Stomach (tissue), 4 donors: ENCODE data around the gene SPATA31C1.

Experiments
- CTCF ChIP-seq, 7 experiments: fragments of 450-650 bp in 4 of 7; fragments of 200-600 bp in 3 of 7; sonication (generic) in 3 of 7; IDR thresholded peaks; one replicate each; pipeline ENCODE4 v1.5.1; 2016 to 2019; ENCODE audit warnings: antibody characterized with exemption in 7 of 7, control low read depth in 2 of 7, mild to moderate bottlenecking in 1 of 7
- EP300 ChIP-seq: sonication (generic); formaldehyde crosslinking; IDR thresholded peaks from one replicate; pipeline ENCODE4 v1.6.1; 2017; ENCODE audit warnings: antibody characterized with exemption
- POLR2AphosphoS5 ChIP-seq, 3 donors: sonication (generic); formaldehyde crosslinking; IDR thresholded peaks; one replicate each; pipeline ENCODE4 v1.6.1; 2016; ENCODE audit warnings: antibody characterized with exemption in 3 of 3

DNA sequence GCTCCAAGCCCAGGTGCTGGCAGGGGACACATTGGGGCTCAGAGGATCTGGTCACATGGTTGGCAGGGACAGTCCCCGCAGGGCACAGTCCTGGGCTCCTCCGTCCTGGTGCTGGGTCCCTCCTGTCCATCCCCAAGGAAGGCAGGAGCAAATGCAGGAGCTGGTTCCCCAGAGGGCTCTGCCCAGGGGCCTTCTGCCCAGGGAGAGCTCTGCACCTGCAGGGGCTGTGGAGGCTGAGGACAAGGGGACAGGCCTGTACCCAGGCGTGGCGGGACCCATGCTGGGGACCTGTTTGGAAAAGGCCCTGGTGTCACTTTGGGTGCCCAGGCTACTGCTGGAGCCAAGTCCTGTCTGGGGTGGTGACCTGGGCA lies 27.9 kb upstream of the SPATA31C1 start:
- TF ChIP-seq POLR2AphosphoS5 (IDR thresholded peaks at IDR 0.05) = no peak
- TF ChIP-seq CTCF (IDR thresholded peaks at IDR 0.05) = no peak
- TF ChIP-seq EP300 = no peak
